HT-29 (cell line): Measurements from ENCODE around the gene JAM3. TPM values are rescaled to one million over a fixed set of nuclear protein-coding genes. Genes with fewer than 3 reads are reported as not detected.
"Not testable (repeated sequence)": the region's sequence is repeated elsewhere in the genome, so short reads cannot be mapped to it uniquely, and the experiment has no call there.

Source experiments
- DNase-seq: peaks from one replicate; pipeline ENCODE4 v3.0.0-alpha.2; 2015; ENCODE audit warnings: low spot score
- total RNA-seq: library from RNA; depleted of rRNA; stranded (reverse); fragments of >200 nt; shearing (Covaris generic); gene quantifications from 2 replicates; pipeline ENCODE4 v1.2.3, GENCODE V29; 2014

The JAM3 gene
- total RNA-seq, 1 experiment from 2014 or later: not detected

DNA sequence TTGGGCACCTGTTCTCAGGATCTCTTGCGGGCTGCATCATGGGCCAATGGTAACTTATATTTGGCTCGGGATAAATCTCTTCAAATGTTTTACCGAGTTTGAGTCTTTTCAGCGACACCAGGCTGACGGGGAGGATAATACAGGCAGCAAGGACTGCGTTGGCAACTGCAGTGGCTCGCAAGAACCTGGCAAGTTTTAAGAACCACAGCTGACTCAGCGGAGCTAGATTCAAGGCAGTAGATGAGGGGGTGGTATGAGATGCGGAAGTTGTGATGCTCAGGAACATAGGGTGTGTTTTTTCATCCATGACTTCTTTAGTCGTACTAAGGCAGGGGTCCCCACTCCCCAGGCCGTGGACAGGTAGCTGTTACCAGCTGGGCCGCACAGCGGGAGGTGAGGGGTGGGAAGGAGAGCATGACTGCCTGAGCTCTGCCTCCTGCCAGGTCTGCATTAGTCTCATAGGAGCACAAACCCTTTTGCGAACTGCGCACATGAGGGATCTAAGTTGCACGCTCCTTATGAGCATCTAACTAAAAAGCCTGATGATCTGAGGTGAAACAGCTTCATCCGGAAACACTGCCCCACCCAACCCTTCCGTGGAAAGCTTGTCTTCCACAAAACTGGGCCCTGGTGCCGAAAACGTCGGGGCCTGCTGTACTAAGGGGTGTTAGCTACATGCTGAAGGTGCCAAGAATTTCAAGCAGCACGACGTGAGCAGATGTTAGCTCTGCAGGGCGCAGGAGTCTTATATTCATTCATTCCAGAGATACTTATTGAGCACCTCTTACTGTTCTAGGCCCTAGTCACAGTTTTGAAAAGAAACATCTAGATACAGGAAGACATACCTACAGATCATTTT lies 6.4 kb upstream of the JAM3 start:
- DNase-seq: no peak

DNA sequence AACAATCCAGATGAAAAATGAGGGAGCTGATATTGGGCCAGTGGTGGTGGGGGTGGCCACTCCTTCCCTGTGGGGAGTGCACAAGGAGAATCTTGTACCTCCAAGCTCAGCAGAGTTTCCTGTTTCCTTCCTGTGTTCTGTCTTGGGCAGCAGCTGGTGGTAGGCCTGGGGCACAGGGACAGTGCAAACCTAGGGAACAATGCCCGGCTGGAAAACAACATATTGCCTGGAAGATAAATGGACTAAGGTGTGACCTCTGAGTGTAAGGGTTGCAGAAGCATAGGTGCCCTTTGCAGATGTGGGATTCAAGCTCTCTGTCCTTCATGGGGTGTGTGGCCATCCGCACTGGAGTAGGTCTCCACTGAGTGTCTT lies 5.8 kb upstream of the JAM3 start:
- no peak for DNase-seq

DNA sequence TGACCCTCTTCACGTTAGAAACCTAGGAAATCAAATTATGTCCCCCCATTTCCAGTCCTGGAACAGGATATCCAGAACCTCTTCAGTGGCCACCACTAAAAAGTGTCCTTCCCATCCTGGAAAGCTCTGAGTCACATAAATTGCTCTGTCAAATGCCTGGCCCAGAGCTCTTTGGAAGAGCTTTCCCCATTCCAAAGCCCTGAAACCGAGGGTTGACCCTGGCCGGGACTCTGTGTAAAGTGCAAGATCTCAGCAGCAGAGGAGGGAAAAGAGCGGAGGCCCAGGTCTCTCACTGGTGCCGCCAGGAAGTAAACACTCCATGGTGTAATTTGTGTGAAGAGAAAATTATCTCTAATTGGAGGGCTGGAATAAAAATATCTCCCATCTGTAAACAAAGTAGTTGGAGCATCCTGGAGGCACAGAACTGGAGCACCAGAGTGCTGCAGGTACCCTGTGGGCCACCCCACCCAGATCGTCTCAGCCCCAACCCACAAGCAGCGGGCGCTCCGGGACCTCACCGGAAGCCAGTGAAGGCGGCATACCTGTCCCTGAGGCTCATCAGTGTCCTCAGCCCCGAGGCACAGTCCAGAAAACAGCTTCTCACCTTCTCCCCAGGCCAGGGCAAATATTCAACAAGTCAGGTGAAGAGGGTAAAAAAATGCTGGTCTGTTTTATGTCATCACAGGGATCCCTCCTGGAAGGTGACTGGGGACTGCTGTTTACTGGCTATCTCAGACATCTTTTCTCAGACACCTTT lies 4.7 kb upstream of the JAM3 start:
- no peak for DNase-seq

DNA sequence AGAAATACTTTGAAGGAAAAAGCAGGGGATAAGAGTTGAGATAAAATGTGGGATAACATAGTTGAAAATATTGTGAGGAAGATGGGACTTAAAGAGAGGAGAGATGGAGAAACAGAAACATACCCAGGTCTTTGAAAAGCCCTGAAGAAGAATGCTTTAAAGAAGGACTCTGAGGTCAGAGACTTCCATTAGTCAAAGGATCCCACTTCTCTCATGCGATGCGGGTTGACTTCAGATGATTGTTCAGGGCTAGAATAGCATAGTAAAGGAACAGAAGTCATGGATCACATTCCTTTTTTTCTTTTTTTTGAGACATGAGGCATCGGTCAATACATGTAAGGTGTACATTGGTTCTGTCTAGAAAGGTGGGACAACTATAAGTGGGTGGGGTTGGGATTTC lies 3.5 kb upstream of the JAM3 start:
- DNase-seq: no peak

DNA sequence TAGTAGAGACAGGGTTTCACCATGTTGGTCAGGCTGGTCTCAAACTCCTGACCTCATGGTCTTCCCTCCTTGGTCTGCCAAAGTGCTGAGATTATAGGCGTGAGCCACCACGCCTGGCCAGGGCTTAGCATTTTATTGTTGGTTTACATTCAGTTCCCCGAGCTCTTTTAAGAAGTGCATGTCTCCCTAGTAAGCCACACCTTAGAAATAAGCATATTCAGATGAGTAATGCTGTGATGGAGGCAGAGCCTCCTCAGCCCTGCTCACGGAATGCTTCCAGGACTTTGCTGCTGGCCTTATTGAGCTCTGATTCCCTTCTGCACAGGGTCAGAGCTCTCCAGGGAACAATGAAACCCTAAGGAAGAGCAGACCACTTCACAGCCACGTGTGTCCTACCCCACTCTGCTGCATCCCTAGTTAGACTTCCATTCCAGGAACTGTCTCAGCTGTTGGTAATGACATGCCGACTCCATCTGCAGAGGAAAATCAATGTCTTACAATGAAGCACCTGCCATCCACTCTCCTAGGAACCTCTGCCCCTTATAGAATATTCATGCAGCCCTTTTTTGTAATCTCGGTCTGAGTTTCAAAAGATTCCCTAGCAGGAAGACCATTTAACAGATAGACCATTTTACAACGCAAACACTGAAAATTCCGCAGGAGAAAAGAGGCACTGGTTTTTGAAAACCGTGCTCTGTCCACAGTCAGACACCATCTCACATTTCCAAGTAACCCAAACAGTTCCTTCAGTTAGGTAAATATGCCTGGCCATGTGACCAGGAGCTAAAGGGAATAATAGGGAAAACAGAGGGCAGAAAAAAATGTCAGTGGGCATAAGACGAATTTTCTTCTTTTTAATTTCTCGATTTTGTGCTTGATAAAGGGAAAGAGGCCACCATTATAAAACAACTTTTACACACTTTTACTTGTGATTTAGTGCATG lies 1.7 kb upstream of the JAM3 start:
- DNase-seq: no peak

DNA sequence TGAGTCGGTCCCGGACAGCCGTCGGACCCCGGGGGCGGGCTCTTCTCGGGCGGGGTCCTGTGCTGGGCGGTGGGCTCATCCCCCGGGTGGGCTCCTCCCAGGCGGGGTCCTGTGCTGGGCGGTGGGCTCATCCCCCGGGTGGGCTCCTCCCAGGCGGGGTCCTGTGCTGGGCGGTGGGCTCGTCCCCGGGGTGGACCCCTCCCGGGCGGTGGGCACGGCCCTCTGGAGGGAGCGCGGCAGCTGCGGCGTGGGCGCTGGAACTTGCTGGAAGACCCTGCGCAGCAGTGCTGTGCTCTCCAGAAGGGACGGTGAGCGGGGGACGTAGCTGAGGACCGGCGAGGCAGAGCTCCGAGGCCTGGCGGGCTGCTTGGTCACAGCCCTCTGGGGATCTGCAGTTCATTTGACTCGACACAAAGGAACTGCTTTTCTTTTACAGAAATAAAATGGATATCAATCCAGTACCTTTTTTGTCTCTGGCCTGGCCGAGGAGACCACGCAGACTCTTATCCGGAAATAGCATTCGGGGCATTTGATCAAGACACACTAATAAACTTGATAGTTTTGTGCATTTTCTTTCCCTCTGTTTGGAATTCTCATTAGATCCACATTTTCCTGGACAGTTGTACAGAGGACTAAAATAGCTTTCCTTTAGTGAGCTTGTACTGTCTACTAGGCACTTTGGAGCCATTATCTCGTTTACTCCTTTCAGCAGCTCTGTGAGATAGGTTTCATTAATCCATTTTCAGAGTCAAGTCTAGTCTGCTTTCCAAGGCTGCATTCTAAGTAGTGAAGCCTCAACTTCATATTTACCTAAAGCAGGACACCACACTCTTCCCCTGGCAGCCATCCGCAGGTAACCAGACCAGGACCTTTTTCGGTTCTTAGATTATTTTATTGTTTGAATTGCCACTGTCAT lies 812 bp downstream of the JAM3 start:
- no peak for DNase-seq

DNA sequence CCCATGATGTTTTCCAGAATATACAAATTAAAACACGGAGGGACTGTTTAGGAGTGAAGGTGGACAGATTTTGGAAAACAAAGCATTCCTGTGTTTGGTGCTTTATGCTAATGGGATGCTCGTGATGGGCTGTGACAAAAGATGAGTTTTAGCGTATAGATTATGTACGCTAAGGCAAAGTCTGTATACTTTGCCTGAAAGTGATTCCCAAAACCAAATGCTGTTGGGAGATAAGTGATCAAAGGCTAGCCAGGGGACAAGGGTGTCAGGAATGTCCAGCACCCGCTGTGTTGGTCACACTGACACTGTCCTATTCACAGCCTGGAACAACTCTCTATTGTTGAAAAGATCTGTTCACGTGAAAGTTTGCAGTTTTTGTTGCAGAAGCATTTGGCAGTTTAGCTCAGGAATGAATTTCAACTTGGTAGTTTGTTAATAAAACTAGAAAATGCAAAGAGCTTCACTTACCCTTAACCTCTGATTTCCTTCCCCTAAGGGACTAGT lies 1.5 kb downstream of the JAM3 start:
- DNase-seq: no peak

DNA sequence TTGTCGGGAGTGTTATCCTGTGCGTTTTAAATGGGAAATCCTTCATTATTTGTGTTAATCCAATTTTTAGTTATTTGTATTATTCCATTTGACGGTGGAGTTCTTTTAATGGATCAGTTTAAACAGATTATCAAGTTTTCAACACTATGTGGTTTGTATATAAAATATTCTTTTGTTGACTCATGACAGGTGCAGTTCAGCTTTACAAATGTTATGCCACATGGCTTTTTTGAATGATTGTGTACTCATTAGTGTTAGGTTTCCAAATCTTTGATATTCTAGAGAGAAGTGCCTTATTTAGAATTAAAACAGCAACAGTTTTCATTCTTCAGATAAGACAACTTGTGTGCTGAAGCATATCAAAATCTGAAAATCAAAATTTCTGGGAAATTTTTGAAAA lies 2.4 kb downstream of the JAM3 start:
- no peak for DNase-seq

DNA sequence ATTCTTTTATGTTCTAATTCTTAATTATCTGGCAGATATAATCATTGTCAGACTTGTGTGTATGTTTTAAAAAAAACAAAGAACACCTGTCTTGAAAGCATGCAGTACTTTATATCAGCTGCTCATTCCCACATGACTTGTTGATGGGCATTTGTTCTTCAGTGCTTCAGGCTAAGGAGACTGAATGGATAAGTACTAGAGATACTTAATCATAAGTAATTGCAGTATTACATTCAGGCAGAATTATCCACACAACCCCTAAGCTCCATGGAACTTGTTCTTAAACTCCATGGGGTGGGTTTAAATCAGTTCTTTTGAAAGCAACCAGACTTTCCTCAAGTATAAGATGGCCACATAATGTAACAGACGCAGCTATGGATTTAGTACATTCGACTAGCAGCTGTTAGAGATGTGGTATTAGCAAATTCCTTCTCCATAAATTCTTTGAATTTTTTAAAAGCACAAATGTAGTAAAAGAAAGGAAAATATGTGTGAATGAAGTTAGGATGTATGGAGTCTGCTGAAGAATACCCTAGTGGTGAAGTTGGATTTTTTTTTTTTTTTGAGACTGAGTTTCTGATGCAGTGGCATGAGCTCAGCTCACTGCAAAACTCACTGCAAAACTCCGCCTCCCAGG lies 3.0 kb downstream of the JAM3 start:
- DNase-seq: no peak

DNA sequence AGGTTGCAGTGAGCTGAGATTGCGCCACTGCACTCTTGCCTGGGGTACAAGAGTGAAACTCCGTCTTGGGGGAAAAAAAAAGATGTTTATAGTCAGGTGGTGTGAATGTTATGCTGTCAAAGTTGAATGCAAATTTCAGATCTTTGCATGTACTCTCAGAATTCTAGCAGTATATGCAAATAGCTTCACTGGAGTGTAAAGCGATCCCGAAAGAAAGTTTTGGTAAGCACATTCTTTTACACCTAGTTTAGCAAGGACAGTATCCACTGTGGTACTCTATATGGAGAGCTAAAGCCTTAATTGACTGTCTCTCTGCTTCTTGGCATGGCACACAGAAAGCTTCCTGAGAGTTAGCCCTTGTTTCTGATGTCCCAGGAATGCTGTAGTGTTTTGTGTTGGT lies 4.0 kb downstream of the JAM3 start:
- no peak for DNase-seq

DNA sequence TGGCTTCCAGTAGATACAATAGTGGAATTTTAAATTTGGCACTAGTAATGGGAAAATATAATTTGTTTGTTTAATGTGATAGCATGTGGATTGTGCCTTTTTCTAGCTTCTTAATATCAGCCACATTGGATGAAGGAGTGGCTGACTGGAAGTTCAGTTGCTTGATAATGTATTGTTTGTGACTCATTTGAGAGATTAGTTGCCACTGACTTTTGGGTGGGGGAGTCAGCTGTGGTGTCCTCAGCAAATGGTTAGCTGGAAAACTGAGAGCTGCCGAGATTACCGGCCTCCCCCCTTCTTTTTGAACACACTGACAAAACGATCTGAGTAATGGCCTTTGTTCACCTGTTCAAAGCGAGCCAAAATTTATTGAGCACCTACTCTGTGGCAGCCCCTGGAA lies 5.5 kb downstream of the JAM3 start:
- no peak for DNase-seq

DNA sequence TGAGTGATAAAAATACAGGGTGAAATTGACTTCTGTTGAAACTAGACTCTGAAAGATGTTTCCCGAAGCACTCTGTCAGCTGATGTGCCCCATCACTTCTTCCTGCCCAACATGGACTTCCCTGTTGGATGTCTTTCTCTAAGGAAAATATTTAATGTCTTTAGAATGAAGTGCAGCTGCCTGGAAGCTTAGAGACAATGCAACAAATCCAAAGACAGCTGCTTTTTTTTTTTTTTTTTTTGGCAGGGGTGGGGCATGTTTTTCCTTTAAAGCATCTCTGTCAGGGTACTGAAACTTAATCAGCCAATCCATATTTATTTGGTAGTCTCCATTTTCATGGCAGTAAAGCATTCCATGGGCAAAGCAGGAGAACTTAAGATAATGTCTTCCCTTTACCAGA lies 5.9 kb downstream of the JAM3 start:
- DNase-seq: no peak

DNA sequence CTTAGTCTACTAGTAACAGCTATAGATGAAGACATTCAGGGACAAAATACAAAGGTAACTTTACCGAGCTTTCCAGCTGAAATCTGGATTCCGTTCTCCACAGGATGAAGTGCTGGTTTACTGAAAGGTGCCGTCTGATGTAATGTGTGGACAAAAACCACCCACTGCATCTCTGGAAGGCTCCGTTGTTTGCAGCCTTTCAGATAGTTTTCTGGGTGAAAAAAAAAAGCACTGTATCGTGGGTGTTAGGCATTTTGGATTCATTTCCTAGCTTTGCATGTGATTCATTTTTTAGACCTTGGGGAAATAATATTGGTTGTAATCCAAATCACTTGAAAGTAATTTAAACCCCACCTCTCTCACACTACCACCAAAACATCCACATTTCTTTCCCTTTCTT lies 10.4 kb downstream of the JAM3 start:
- no peak for DNase-seq

DNA sequence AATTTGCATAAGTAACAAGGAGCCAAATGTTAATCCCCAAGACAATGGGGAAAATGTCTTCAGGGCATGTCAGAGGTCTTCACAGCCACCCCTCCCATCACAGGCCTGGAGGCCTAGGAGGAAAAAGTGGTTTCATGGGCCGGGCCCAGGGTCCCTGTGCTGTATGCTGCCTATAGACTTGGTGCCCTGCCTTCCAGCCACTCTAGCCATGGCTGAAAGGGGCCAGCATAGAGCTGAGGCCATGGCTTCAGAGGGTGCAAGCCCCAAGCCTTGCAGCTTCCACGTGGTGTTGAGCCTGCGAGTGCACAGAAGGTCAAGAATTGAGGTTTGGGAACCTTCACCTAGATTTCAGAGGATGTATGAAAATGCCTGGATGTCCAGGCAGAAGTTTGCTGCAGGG lies 12.4 kb downstream of the JAM3 start:
- DNase-seq: not testable (repeated sequence)

DNA sequence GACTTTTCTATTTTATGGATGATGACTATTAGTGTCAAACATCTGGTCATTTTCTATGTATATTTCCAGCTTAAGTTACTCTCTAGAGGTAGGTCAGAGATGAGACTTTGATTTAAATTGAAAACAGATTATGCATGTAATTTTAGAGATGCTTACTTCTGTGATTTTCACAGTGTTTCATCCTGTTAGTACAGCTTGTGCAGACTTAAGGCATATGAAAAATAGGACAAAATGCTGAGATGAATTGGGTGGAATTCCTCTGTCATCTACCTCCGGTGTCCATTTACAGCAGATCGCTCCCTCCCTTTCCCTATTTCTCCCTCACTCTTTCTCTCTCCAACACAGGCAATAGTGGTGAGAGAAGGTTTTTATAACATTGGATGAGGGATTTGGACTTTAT lies 14.1 kb downstream of the JAM3 start:
- DNase-seq: no peak

DNA sequence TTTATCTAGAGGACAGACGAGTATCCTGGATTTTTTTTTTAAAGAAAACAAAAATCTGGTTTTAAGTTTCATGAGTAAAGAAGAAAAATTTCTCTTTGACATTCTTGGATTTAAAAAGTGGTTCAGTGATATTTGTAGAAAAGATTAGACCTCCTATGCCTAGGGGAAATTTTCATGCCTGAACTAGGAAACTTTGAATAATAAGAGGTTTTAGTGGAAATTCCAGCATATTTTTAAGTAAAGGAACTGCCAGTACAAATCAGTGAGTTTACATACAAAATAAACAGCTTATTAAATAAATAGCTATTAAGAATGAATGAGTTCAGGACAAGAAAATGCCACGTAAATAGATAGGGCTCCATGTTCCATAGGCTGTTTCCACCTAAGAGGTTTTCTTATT lies 17.5 kb downstream of the JAM3 start:
- DNase-seq: no peak

DNA sequence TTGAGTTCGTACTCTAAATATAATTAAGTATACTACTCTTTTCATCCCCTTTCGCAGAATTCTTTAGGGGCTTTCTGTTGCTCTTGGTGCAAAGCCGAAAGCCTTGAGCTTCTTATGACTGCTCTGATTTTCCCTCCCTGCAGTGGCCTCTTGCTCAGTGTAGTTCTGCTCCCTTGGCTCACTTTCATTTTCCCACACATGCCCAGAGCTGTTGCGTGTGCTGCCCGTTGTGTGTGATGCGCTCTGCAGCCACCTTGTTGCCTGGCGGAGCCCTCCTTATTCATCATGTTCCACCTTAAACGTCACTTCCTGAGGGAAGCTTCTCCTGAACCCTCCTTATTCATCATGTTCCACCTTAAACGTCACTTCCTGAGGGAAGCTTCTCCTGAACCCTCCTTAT lies 23.1 kb downstream of the JAM3 start:
- DNase-seq: not testable (repeated sequence)

DNA sequence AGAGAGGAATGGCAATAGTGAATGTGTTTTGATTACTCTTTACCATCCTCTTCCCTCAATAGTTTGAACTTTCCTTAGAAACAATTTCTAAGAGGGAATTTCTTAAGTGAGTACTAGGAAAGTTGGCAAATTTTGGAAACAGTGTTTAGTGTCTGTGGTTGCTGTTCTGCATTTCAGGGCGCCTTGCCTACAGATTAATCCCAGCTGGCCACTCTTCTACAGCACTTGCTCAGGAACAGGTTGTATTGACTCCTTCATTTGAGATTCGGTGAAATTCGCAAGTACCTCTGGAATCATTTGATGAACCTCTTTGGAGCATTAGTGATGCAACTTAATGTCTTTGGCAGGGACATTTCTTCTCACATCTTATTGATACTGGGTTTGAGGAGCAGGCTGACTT lies 28.3 kb downstream of the JAM3 start:
- DNase-seq: no peak

DNA sequence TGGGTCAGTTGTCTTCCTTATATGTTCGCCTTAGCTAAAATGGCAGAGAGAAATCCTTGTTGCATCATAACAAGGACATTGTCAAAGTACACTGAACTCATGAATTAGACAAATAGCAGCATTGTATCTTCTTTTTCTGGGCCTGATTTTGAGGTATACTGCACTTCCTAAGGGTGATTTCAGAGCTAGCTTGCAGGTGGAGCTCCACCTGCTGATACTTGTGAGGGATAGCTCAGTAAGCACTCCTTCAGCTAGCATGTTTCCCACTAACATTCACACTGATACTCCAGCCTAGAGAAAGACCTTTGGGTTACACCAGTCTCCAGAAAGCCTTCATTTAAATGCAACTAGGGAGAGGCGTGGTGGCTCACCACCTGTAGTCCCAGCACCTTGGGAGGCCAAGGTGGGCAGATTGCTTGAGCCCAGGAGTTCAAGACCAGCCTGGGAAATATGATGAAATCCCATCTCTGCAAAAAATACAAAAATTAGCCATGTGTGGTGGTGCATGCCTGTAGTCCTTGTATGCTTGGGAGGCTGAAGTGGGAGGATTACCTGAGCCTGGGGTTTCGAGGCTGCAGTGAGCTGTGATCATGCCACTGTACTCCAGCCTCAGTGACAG lies 29.8 kb downstream of the JAM3 start:
- DNase-seq: peak; percentile 54

DNA sequence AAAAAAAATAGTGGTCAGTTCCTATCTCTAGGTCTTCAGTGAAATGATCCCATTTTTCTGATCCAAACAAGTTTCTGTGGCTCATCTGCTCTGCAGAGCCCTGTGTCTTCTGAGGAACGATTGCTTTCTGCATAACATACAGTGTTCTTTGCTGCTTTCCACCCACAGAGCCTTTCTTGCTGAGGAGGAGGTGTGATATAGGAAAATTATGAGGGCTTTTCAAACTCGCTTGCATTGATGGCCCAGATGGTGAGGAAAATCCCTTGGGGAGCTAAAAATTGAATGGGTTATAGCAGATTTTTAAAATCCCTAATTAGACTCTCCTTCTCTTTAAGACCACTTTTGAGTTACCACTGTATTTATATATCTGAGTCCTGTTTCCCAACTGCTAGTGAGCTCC lies 31.3 kb downstream of the JAM3 start:
- DNase-seq: no peak
